GM13977 (cell line): ENCODE data around the gene TSPYL6.

ENCODE experiments used
- DNase-seq: peaks from one replicate; pipeline ENCODE4 v3.0.0; 2012; ENCODE audit warnings: low spot score
- CTCF ChIP-seq: IDR thresholded peaks from 2 replicates; pipeline ENCODE4 v1.5.1; 2012; ENCODE audit warnings: mild to moderate bottlenecking, control low read depth; ENCODE audit not compliant: insufficient read depth; ENCODE audit errors: extremely low read depth, missing control alignments
- in situ Hi-C: fragments of 300-500 bp; cut with MboI; formaldehyde crosslinking; loops from one replicate; pipeline ENCODE4 v1.12.0; 2022; ENCODE audit warnings: low sequenced_read_pairs, low pct_unique_long_range_greater_than_20kb, mixed read lengths, inconsistent platforms; ENCODE audit not compliant: unreplicated experiment

The TSPYL6 gene

GRCh38 chr2:54287532-54287931, 31.5 kb upstream of the TSPYL6 start:
- TF ChIP-seq CTCF: no peak
- DNase-seq: no peak
- in situ Hi-C loops: no loop called here

- TF ChIP-seq CTCF: no peak
- in situ Hi-C loops: no loop called here
- no peak for DNase-seq
These were observed 29.4 kb upstream of the TSPYL6 start for GRCh38 chr2:54285451-54285850.

- no peak for TF ChIP-seq CTCF
- in situ Hi-C loops: no loop called here
- DNase-seq: no peak
These were observed 28.8 kb upstream of the TSPYL6 start for GRCh38 chr2:54284826-54285225.

GRCh38 chr2:54279385-54279784, 23.4 kb upstream of the TSPYL6 start:
- no peak for DNase-seq
- in situ Hi-C loops: no loop called here
- TF ChIP-seq CTCF: no peak

- in situ Hi-C loops: no loop called here
- no peak for TF ChIP-seq CTCF
- no peak for DNase-seq
These were observed 19.5 kb upstream of the TSPYL6 start for GRCh38 chr2:54275541-54275940.

- in situ Hi-C loops: no loop called here
- DNase-seq: no peak
- no peak for TF ChIP-seq CTCF
These were observed 18.8 kb upstream of the TSPYL6 start for GRCh38 chr2:54274781-54275242.
